Lung (tissue), 12 donors: ENCODE measurements around the gene HELLS. TPM values are rescaled to one million over a fixed set of nuclear protein-coding genes. Genes with fewer than 3 reads are reported as not detected.
"Not testable (repeated sequence)": the region's sequence is repeated elsewhere in the genome, so short reads cannot be mapped to it uniquely, and the experiment has no call there.

ENCODE experiments used
- ATAC-seq: fragments of 200-7000 bp; cut with Tn5 transposase; one replicate; pipeline ENCODE4 v1.9.1; 2020; ENCODE audit warnings: moderate number of reproducible peaks; ENCODE audit not compliant: insufficient read depth, low FRiP score
- DNase-seq, 3 donors: peaks; one replicate each; pipeline ENCODE4 v3.0.0-alpha.2; 2013 to 2017
- H3K27ac ChIP-seq, 2 donors: one replicate each; pipeline ENCODE4 v1.5.1; 2013; ENCODE audit warnings: mild to moderate bottlenecking in 2 of 2, moderate library complexity in 2 of 2, control low read depth in 1 of 2, inconsistent platforms in 1 of 2, low read depth in 1 of 2, low read length in 1 of 2
- H3K27me3 ChIP-seq, 3 donors: one replicate each; pipeline ENCODE4 v1.5.1; 2013; ENCODE audit warnings: low read length in 2 of 3; ENCODE audit not compliant: control insufficient read depth in 3 of 3, insufficient read depth in 3 of 3
- H3K36me3 ChIP-seq, 4 donors: one replicate each; pipeline ENCODE4 v1.5.1; 2013; ENCODE audit warnings: low read length in 4 of 4, mild to moderate bottlenecking in 1 of 4, moderate library complexity in 1 of 4; ENCODE audit not compliant: control insufficient read depth in 4 of 4, insufficient read depth in 4 of 4
- H3K4me1 ChIP-seq, 5 donors: one replicate each; pipeline ENCODE4 v1.5.1; 2013; ENCODE audit warnings: low read length in 5 of 5, mild to moderate bottlenecking in 2 of 5, moderate library complexity in 1 of 5; ENCODE audit not compliant: control insufficient read depth in 5 of 5, insufficient read depth in 5 of 5
- H3K4me3 ChIP-seq: one replicate; pipeline ENCODE4 v1.5.1; 2013; ENCODE audit warnings: mild to moderate bottlenecking, control low read depth, moderate library complexity
- H3K9ac ChIP-seq, 2 donors: one replicate each; pipeline ENCODE4 v1.5.1; 2013; ENCODE audit warnings: low read length in 2 of 2, control low read depth in 1 of 2; ENCODE audit not compliant: insufficient read depth in 1 of 2
- H3K9me3 ChIP-seq, 4 donors: one replicate each; pipeline ENCODE4 v1.5.1; 2013; ENCODE audit warnings: low read length in 3 of 4, mild to moderate bottlenecking in 1 of 4, moderate library complexity in 1 of 4; ENCODE audit not compliant: control insufficient read depth in 4 of 4, insufficient read depth in 3 of 4
- CTCF ChIP-seq: IDR thresholded peaks from 2 replicates; pipeline ENCODE4 v1.5.1; 2012; ENCODE audit warnings: mild to moderate bottlenecking; ENCODE audit errors: control extremely low read depth, extremely low read depth
- WGBS, 2 donors: extraction: QIAGEN DNeasy Blood & Tissue Kit; methylation state at CpG; one replicate each; pipeline ENCODE4 v1.1.7; 2013; 5-methylcytosine and 5-hydroxymethylcytosine counted together
- polyA plus RNA-seq, 2 donors: library from polyadenylated mRNA; stranded (reverse); fragments of 200-250 nt; gene quantifications; one replicate each; pipeline ENCODE4 v1.2.1, GENCODE V29; 2013
- total RNA-seq, 2 donors: library from RNA; depleted of rRNA in 1 of 2; stranded (reverse); fragments of >200 nt in 1 of 2; gene quantifications; one replicate each; pipeline ENCODE4 v1.2.1, GENCODE V29; 2014 to 2021
- donor health status: control.
- donor health status: control.
- donor health status: Bipolar disorder and iron deficiency.
- donor health status: healthy.
- donor health status: DM: yes; HTN: yes; CAD: no.

HELLS gene
- total and polyA plus RNA-seq, 4 donors: 2.3 to 51.1 (median 10.2) TPM

- peaks cover 0 to 1% (median 0%) of the 10 kb centered on the region in 4 donors for H3K36me3 ChIP-seq
- DNase-seq (peak in 2 of 3 donors; percentile 37 to 42), ATAC-seq (no peak)
- no peaks in the 10 kb centered on the region for H3K27me3 ChIP-seq
- H3K4me1 ChIP-seq: peaks cover 0 to 13% (median 3%) of the 10 kb centered on the region in 5 donors
- no peak for TF ChIP-seq CTCF
- H3K4me3 ChIP-seq: peak overlapping the region; percentile 95
- H3K9ac ChIP-seq: peak overlapping the region; percentile 85 to 87
- 3% methylated on average over 25 of the region's 25 CpGs for whole genome bisulfite sequencing, 2 donors
- peak overlapping the region in 1 of 2 donors; percentile 69 for H3K27ac ChIP-seq
- no peaks in the 10 kb centered on the region for H3K9me3 ChIP-seq
These were observed 687 bp downstream of the HELLS start for GRCh38 chr10:94546049-94546900.

GRCh38 chr10:94546901-94547185 lies 1.3 kb downstream of the HELLS start:
- WGBS, 2 donors: 67 to 68% methylated on average over 1 of the region's 1 CpG
- H3K4me1 ChIP-seq: peaks cover 0 to 13% (median 3%) of the 10 kb centered on the region in 5 donors
- DNase-seq (peak in 1 of 3 donors; percentile 42), ATAC-seq (no peak)
- H3K4me3 ChIP-seq: no peak overlapping the region
- TF ChIP-seq CTCF: no peak
- peak overlapping the region in 1 of 2 donors; percentile 85 for H3K9ac ChIP-seq
- no peaks in the 10 kb centered on the region for H3K9me3 ChIP-seq
- no peak overlapping the region for H3K27ac ChIP-seq
- no peaks in the 10 kb centered on the region for H3K27me3 ChIP-seq
- H3K36me3 ChIP-seq: peaks cover 0 to 1% (median 0%) of the 10 kb centered on the region in 4 donors

- ATAC-seq (no peak), DNase-seq (peak in 1 of 3 donors; percentile 35)
- no peak overlapping the region for H3K27ac ChIP-seq
- peaks cover 0 to 13% (median 1%) of the 10 kb centered on the region in 5 donors for H3K4me1 ChIP-seq
- no peak for TF ChIP-seq CTCF
- no peaks in the 10 kb centered on the region for H3K27me3 ChIP-seq
- no peak overlapping the region for H3K4me3 ChIP-seq
- no peak overlapping the region for H3K9ac ChIP-seq
- H3K9me3 ChIP-seq: no peaks in the 10 kb centered on the region
- peaks cover 0 to 1% (median under 1%) of the 10 kb centered on the region in 4 donors for H3K36me3 ChIP-seq
These were observed 3.6 kb downstream of the HELLS start for GRCh38 chr10:94549221-94549620.

- not testable (repeated sequence) for ATAC-seq, H3K27ac ChIP-seq, H3K4me1 ChIP-seq, H3K4me3 ChIP-seq, H3K9ac ChIP-seq, H3K27me3 ChIP-seq, H3K9me3 ChIP-seq, DNase-seq
- WGBS, 2 donors: 97 to 98% methylated on average over 13 of the region's 13 CpGs
- H3K36me3 ChIP-seq: peaks cover 0 to 14% (median 4%) of the 10 kb centered on the region in 4 donors
These were observed 22.2 kb downstream of the HELLS start for GRCh38 chr10:94567714-94568307.
